Omental fat pad (tissue), 4 donors: ENCODE results near the gene ELF3. TPM values are rescaled to one million over a fixed set of nuclear protein-coding genes. Genes with fewer than 3 reads are reported as not detected.

Experiments
- ATAC-seq: fragments of 150-250 bp; one replicate; pipeline ENCODE4 v1.9.1; 2016; ENCODE audit warnings: mild to moderate bottlenecking, moderate library complexity; ENCODE audit not compliant: low FRiP score
- DNase-seq: peaks from one replicate; pipeline ENCODE4 v3.0.0-alpha.2; 2019; ENCODE audit warnings: low spot score
- total RNA-seq, 4 donors: library from RNA; depleted of rRNA; stranded (reverse); fragments of >200 nt; gene quantifications; one replicate each; pipeline ENCODE4 v1.1.0, GENCODE V29; 2016
- TF ChIP-seq, protein P1 (sequence below), 3 donors: fragments of 450-650 bp; IDR thresholded peaks; one replicate each; pipeline ENCODE4 v1.5.1; 2016 to 2017; ENCODE audit warnings: antibody characterized with exemption in 3 of 3, mild to moderate bottlenecking in 3 of 3, moderate library complexity in 2 of 3

The ELF3 gene
- total RNA-seq, 4 donors from 2014 or later: 0.47 to 23.0 (median 1.8) TPM

GRCh38 chr1:201990427-201990826 is 20.0 kb upstream of the ELF3 start:
- TF ChIP-seq, protein P1, sequence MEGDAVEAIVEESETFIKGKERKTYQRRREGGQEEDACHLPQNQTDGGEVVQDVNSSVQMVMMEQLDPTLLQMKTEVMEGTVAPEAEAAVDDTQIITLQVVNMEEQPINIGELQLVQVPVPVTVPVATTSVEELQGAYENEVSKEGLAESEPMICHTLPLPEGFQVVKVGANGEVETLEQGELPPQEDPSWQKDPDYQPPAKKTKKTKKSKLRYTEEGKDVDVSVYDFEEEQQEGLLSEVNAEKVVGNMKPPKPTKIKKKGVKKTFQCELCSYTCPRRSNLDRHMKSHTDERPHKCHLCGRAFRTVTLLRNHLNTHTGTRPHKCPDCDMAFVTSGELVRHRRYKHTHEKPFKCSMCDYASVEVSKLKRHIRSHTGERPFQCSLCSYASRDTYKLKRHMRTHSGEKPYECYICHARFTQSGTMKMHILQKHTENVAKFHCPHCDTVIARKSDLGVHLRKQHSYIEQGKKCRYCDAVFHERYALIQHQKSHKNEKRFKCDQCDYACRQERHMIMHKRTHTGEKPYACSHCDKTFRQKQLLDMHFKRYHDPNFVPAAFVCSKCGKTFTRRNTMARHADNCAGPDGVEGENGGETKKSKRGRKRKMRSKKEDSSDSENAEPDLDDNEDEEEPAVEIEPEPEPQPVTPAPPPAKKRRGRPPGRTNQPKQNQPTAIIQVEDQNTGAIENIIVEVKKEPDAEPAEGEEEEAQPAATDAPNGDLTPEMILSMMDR (IDR thresholded peaks at IDR 0.05): no peak
- no peak for ATAC-seq
- DNase-seq: no peak

DNA sequence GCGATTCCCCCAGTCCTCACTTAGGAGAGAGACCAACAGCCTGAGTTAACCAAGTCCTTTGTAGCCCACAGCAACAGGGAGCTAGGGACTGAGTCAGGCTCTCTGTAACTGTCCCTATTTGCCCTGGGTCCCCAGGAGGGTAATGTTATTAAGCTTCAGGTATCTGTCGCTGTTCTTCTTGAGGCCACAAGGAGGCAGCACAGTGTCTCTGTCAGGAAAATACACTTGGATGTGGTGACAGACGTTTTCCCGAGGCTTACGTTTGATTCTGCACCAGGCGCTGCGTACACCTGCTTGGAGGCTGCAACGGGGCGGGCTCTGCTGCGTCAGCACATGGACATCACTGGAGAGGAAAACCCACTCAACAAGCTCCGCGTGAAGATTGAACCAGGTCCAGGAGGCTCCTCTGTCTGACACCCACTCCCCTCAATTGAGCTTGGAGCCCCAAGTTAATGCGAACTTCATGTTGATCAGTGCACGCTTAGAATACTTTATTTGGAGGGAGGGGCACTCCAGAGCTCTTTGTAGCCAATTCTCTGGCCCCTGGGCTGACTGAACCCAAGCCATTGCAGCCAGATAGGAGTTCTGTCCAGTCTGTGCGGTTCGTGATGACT is 10.7 kb upstream of the ELF3 start:
- no peak for DNase-seq
- ATAC-seq: peak; percentile 24
- TF ChIP-seq, protein P1 (IDR thresholded peaks at IDR 0.05): no peak

- TF ChIP-seq, protein P1 (IDR thresholded peaks at IDR 0.05): no peak
- no peak for ATAC-seq
- DNase-seq: no peak
These were observed 7.9 kb upstream of the ELF3 start for GRCh38 chr1:202002507-202002906.

DNA sequence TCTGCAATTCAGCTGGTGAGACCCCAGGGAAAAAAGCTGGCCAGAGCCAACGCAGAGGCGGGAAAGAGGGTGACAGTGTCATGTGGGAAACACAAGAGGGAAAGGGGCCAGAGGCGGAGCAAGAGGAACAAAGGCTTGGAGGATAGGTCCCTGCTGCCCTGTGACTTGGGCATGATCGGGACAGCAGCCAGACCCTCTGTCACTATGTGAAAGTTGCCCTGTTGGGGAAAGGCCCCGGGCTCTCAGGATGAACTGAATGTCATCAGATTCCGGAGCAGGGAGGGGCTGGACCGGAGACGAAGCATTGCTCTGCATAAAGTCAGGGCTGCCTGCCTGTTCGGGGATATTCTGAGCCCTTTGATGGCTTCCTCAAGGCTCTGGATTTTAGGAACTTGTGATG is 5.7 kb upstream of the ELF3 start:
- no peak for ATAC-seq
- DNase-seq: no peak
- TF ChIP-seq, protein P1 (IDR thresholded peaks at IDR 0.05): no peak

DNA sequence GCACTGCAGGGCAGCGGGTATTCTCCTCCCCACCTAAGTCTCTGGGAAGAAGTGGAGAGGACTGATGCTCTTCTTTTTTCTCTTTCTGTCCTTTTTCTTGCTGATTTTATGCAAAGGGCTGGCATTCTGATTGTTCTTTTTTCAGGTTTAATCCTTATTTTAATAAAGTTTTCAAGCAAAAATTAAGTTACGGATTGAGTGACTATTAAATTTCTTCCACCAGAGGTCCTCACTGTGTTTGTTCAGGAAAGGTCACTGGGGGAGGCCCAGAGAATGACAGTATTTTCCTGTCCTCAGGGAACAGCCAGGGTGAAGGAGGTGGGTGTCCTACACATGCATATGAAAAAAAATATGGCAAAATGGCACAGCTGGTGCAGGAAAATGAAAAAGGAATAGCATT is 4.4 kb upstream of the ELF3 start:
- ATAC-seq (no peak), DNase-seq (no peak)
- TF ChIP-seq, protein P1 (IDR thresholded peaks at IDR 0.05): no peak

GRCh38 chr1:202007304-202007703 is 3.1 kb upstream of the ELF3 start:
- ATAC-seq (no peak), DNase-seq (no peak)
- TF ChIP-seq, protein P1 (IDR thresholded peaks at IDR 0.05): no peak

- no peak for ATAC-seq
- TF ChIP-seq, protein P1 (IDR thresholded peaks at IDR 0.05): no peak
- no peak for DNase-seq
These were observed 2.4 kb upstream of the ELF3 start for GRCh38 chr1:202007805-202008489.
